OCI-LY7 (cell line): ENCODE results near the gene ARMH2. TPM values are rescaled to one million over a fixed set of nuclear protein-coding genes. Genes with fewer than 3 reads are reported as not detected.

ENCODE experiments used
- BruUV-seq: library from RNA; stranded (reverse); fragments of 400-500 nt; replicated peaks from 2 replicates; lab custom pipeline; 2021; lab: Mats Ljungman, UMichigan
- CTCF ChIA-PET: fragments of 300-600 bp; sonication (Branson Sonifier 250); formaldehyde crosslinking; loops from one replicate; lab custom pipeline; 2022; ENCODE audit warnings: antibody characterized with exemption; ENCODE audit not compliant: unreplicated experiment; lab: Charles Lee
- POLR2A ChIA-PET: fragments of 300-600 bp; sonication (Branson Sonifier 250); formaldehyde crosslinking; loops from one replicate; lab custom pipeline; 2022; ENCODE audit warnings: antibody characterized with exemption; lab: Charles Lee
- DNase-seq: peaks from one replicate; pipeline ENCODE4 v3.0.0-alpha.2; 2015; ENCODE audit warnings: low spot score
- H2AFZ ChIP-seq: fragments of 200-600 bp; sonication (generic), shearing (Covaris generic); 2 replicates; pipeline ENCODE4 v1.6.1; 2014; ENCODE audit warnings: mild to moderate bottlenecking, antibody characterized with exemption, low read length, moderate library complexity
- H3K27ac ChIP-seq: fragments of 200-600 bp; sonication (generic); 2 replicates; pipeline ENCODE4 v1.5.1; 2014; ENCODE audit warnings: mixed run types, low read depth, mild to moderate bottlenecking, moderate library complexity, low read length, inconsistent platforms; ENCODE audit not compliant: poor library complexity, severe bottlenecking
- H3K36me3 ChIP-seq: fragments of 200-600 bp; sonication (generic); 2 replicates; pipeline ENCODE4 v1.6.1; 2014; ENCODE audit warnings: mild to moderate bottlenecking, antibody characterized with exemption, low read length, moderate library complexity, mixed read lengths; ENCODE audit not compliant: insufficient read depth
- H3K4me1 ChIP-seq: fragments of 200-600 bp; sonication (generic); 2 replicates; pipeline ENCODE4 v1.5.1; 2014; ENCODE audit warnings: mild to moderate bottlenecking, low read length; ENCODE audit not compliant: insufficient read depth, poor library complexity, severe bottlenecking
- H3K4me2 ChIP-seq: fragments of 200-600 bp; sonication (generic); 2 replicates; pipeline ENCODE4 v1.6.1; 2014; ENCODE audit warnings: mild to moderate bottlenecking, low read length
- H3K4me3 ChIP-seq: fragments of 200-600 bp; sonication (generic); 2 replicates; pipeline ENCODE4 v1.5.1; 2014; ENCODE audit warnings: mild to moderate bottlenecking, low read depth, low read length; ENCODE audit not compliant: poor library complexity, severe bottlenecking
- H3K79me2 ChIP-seq: fragments of 200-600 bp; sonication (generic); 2 replicates; pipeline ENCODE4 v1.6.1; 2016; ENCODE audit warnings: low read depth, mild to moderate bottlenecking, low read length, moderate library complexity, mixed read lengths; ENCODE audit not compliant: insufficient read depth
- H3K9me2 ChIP-seq: fragments of 200-600 bp; sonication (generic); 2 replicates; pipeline ENCODE4 v1.6.1; 2016; ENCODE audit warnings: mild to moderate bottlenecking, low read length, mixed read lengths; ENCODE audit not compliant: insufficient read depth
- H3K9me3 ChIP-seq: fragments of 200-600 bp; sonication (generic); 2 replicates; pipeline ENCODE4 v1.6.1; 2014; ENCODE audit warnings: mild to moderate bottlenecking, mixed run types, low read length, mixed read lengths
- H4K20me1 ChIP-seq: fragments of 200-600 bp; sonication (generic); 2 replicates; pipeline ENCODE4 v1.6.1; 2014; ENCODE audit warnings: mild to moderate bottlenecking, antibody characterized with exemption, low read length, moderate library complexity, mixed read lengths; ENCODE audit not compliant: insufficient read depth
- CTCF ChIP-seq: fragments of 200-600 bp; sonication (generic); conservative IDR thresholded peaks from 2 replicates; pipeline ENCODE4 v1.5.1; 2014; ENCODE audit warnings: mild to moderate bottlenecking, antibody characterized with exemption, low read length, moderate library complexity, mixed read lengths
- EZH2phosphoT487 ChIP-seq: fragments of 200-600 bp; sonication (generic); IDR thresholded peaks from 2 replicates; pipeline ENCODE4 v1.6.1; 2018; ENCODE audit warnings: low read depth, borderline replicate concordance, mild to moderate bottlenecking, mixed run types, antibody characterized with exemption, low read length, moderate library complexity, mixed read lengths
- intact Hi-C: fragments of 100-400 bp; cut with micrococcal nuclease; formaldehyde crosslinking; loops from one replicate; pipeline ENCODE4 v1.10.0; 2022; ENCODE audit not compliant: unreplicated experiment
- total RNA-seq, 2 experiments: library from RNA; depleted of rRNA in 1 of 2; stranded (reverse); fragments of >200 nt in 1 of 2; shearing (Covaris generic) in 1 of 2; gene quantifications; 2 replicates each; pipeline ENCODE4 v1.2.3, GENCODE V29; 2014 to 2022

ARMH2 gene
- total RNA-seq, 2 experiments from 2014 or later = not detected

DNA sequence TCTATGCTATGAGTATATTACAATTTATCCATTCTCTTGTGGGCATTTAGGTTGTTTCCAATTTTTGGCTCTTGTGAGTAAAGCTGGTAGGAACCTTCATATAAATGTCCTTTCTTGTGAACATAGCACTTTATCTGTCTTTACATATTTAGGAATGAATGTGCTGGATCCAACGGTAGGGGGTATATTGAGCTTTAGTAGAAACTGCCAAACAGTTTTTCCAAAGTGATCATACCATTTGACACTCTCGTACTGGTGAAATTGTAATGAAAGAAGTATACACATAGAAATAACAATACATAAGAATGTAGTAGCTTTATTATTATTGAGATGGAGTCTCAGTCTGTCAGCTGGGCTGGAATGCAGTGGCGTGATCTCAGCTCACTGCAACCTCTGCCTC lies 30.9 kb upstream of the ARMH2 start:
- Histone ChIP-seq H3K9me2 (no peaks in the 10 kb centered on the region), H3K79me2 (no peaks in the 10 kb centered on the region), H4K20me1 (no peaks in the 10 kb centered on the region), H2AFZ (no peak overlapping the region), H3K4me1 (no peaks in the 10 kb centered on the region), H3K4me3 (no peak overlapping the region), H3K27ac (no peak overlapping the region), H3K36me3 (peaks cover 14% of the 10 kb centered on the region), H3K9me3 (no peaks in the 10 kb centered on the region), H3K4me2 (no peak overlapping the region)
- intact Hi-C loops = no loop called here
- DNase-seq = no peak
- TF ChIP-seq EZH2phosphoT487 (no peak), CTCF (no peak)
- POLR2A ChIA-PET = interaction anchor here (0.6 to 1.3 kb wide), 4 partner anchors 21 to 692 kb away, joined by 3 to 4 read pairs (median 3); no protein-coding TSS in a partner anchor
- CTCF ChIA-PET = no interaction called here
- no TSS peak for BruUV-seq

- Histone ChIP-seq H3K27ac (no peak overlapping the region), H2AFZ (no peak overlapping the region), H4K20me1 (no peaks in the 10 kb centered on the region), H3K4me2 (no peak overlapping the region), H3K4me1 (no peaks in the 10 kb centered on the region), H3K79me2 (no peaks in the 10 kb centered on the region), H3K9me2 (no peaks in the 10 kb centered on the region), H3K9me3 (no peaks in the 10 kb centered on the region), H3K36me3 (peaks cover 30% of the 10 kb centered on the region), H3K4me3 (no peak overlapping the region)
- TF ChIP-seq EZH2phosphoT487 (no peak), CTCF (no peak)
- ChIA-PET CTCF (no interaction called here), POLR2A (interaction anchor here (1.0 kb wide), 1 partner anchor 13 kb away, joined by 3 read pairs; no protein-coding TSS in a partner anchor)
- BruUV-seq = no TSS peak
- intact Hi-C loops = no loop called here
- no peak for DNase-seq
Observed at GRCh38 chr6:24827970-24828369, 29.3 kb upstream of the ARMH2 start.

GRCh38 chr6:24827162-24827561 lies 28.4 kb upstream of the ARMH2 start:
- no peak overlapping the region for H3K4me3 ChIP-seq
- no peaks in the 10 kb centered on the region for H3K4me1 ChIP-seq
- H3K9me3 ChIP-seq = no peaks in the 10 kb centered on the region
- no peak for TF ChIP-seq EZH2phosphoT487
- no peak for TF ChIP-seq CTCF
- H2AFZ ChIP-seq = no peak overlapping the region
- ChIA-PET CTCF (no interaction called here), POLR2A (interaction anchor here (1.0 kb wide), 1 partner anchor 14 kb away, joined by 3 read pairs; no protein-coding TSS in a partner anchor)
- no peaks in the 10 kb centered on the region for H3K79me2 ChIP-seq
- H3K4me2 ChIP-seq = no peak overlapping the region
- no peak overlapping the region for H3K27ac ChIP-seq
- intact Hi-C loops = no loop called here
- no peaks in the 10 kb centered on the region for H3K9me2 ChIP-seq
- H3K36me3 ChIP-seq = peaks cover 30% of the 10 kb centered on the region
- DNase-seq = no peak
- BruUV-seq = no TSS peak
- H4K20me1 ChIP-seq = no peaks in the 10 kb centered on the region
